ENCODE results near the gene QSER1. TPM values are rescaled to one million over a fixed set of nuclear protein-coding genes. Genes with fewer than 3 reads are reported as not detected.
A peak's percentile ranks its signal among the peaks of the same experiment; 100 is the strongest.
"Not testable (repeated sequence)": the region's sequence is repeated elsewhere in the genome, so short reads cannot be mapped to it uniquely, and the experiment has no call there.

Gene QSER1
- total and polyA plus RNA-seq, 2 experiments from 2014 or later = 4.5 to 32.1 TPM

GRCh38 chr11:32962016-32962415 lies 69.4 kb downstream of the QSER1 start:
- H3K27ac ChIP-seq = no peak overlapping the region
- no peaks in the 10 kb centered on the region for H3K27me3 ChIP-seq
- DNase-seq (ENCODE audit: low read depth in 1 of 2, low spot score in 1 of 2) = peak in 1 of 2 donors; percentile 54
- no peaks in the 10 kb centered on the region for H3K9me3 ChIP-seq (ENCODE audit: low read depth)
- no peak overlapping the region for H3K4me3 ChIP-seq
- no peaks in the 10 kb centered on the region for H3K4me1 ChIP-seq (ENCODE audit: low read depth)
- no peak for TF ChIP-seq CTCF (IDR thresholded peaks at IDR 0.05; ENCODE audit: low read depth, low read length)
- peaks cover 36% of the 10 kb centered on the region for H3K36me3 ChIP-seq

- H3K27me3 ChIP-seq = no peaks in the 10 kb centered on the region
- no peaks in the 10 kb centered on the region for H3K9me3 ChIP-seq (ENCODE audit: low read depth)
- H3K36me3 ChIP-seq = peaks cover 24% of the 10 kb centered on the region
- no peak for DNase-seq (ENCODE audit: low read depth in 1 of 2, low spot score in 1 of 2)
- H3K4me1 ChIP-seq (ENCODE audit: low read depth) = no peaks in the 10 kb centered on the region
- no peak overlapping the region for H3K27ac ChIP-seq
- TF ChIP-seq CTCF (IDR thresholded peaks at IDR 0.05; ENCODE audit: low read depth, low read length) = no peak
- H3K4me3 ChIP-seq = no peak overlapping the region
These were observed 71.1 kb downstream of the QSER1 start for GRCh38 chr11:32963721-32964120.

GRCh38 chr11:32968541-32968940 lies 75.9 kb downstream of the QSER1 start:
- Histone ChIP-seq H3K27me3 (no peaks in the 10 kb centered on the region), H3K36me3 (peaks cover 27% of the 10 kb centered on the region), H3K27ac (no peak overlapping the region), H3K4me1 (ENCODE audit: low read depth) (no peaks in the 10 kb centered on the region), H3K9me3 (ENCODE audit: low read depth) (no peaks in the 10 kb centered on the region), H3K4me3 (no peak overlapping the region)
- no peak for DNase-seq (ENCODE audit: low read depth in 1 of 2, low spot score in 1 of 2)
- TF ChIP-seq CTCF (IDR thresholded peaks at IDR 0.05; ENCODE audit: low read depth, low read length) = no peak

GRCh38 chr11:32972233-32972632 lies 79.6 kb downstream of the QSER1 start:
- not testable (repeated sequence) for H3K4me1 ChIP-seq (ENCODE audit: low read depth); DNase-seq (ENCODE audit: low read depth in 1 of 2, low spot score in 1 of 2); H3K4me3 ChIP-seq; H3K27me3 ChIP-seq; H3K9me3 ChIP-seq (ENCODE audit: low read depth)
- Histone ChIP-seq H3K27ac (peak overlapping the region; percentile 56), H3K36me3 (peaks cover 35% of the 10 kb centered on the region)

GRCh38 chr11:32972781-32973180 lies 80.2 kb downstream of the QSER1 start:
- Histone ChIP-seq H3K9me3 (ENCODE audit: low read depth) (no peaks in the 10 kb centered on the region), H3K36me3 (peaks cover 39% of the 10 kb centered on the region), H3K4me1 (ENCODE audit: low read depth) (no peaks in the 10 kb centered on the region), H3K4me3 (no peak overlapping the region), H3K27me3 (no peaks in the 10 kb centered on the region), H3K27ac (peak overlapping the region; percentile 56)
- TF ChIP-seq CTCF (IDR thresholded peaks at IDR 0.05; ENCODE audit: low read depth, low read length) = no peak
- DNase-seq (ENCODE audit: low read depth in 1 of 2, low spot score in 1 of 2) = peak in 1 of 2 donors; percentile 7

GRCh38 chr11:32982626-32983025 lies 90.0 kb downstream of the QSER1 start:
- H3K4me3 ChIP-seq = no peak overlapping the region
- DNase-seq (ENCODE audit: low read depth in 1 of 2, low spot score in 1 of 2) = no peak
- no peaks in the 10 kb centered on the region for H3K27me3 ChIP-seq
- no peaks in the 10 kb centered on the region for H3K4me1 ChIP-seq (ENCODE audit: low read depth)
- H3K9me3 ChIP-seq (ENCODE audit: low read depth) = no peaks in the 10 kb centered on the region
- H3K36me3 ChIP-seq = peaks cover 4% of the 10 kb centered on the region
- no peak for TF ChIP-seq CTCF (IDR thresholded peaks at IDR 0.05; ENCODE audit: low read depth, low read length)
- H3K27ac ChIP-seq = no peak overlapping the region
